ENCODE data around the gene IRX3. TPM values are rescaled to one million over a fixed set of nuclear protein-coding genes. Genes with fewer than 3 reads are reported as not detected.

The IRX3 gene
- total RNA-seq, 1 donor from 2014 or later, result 28.9 TPM

GRCh38 chr16:54317101-54317611 is 30.6 kb upstream of the IRX3 start:
- TF ChIP-seq, protein P1, sequence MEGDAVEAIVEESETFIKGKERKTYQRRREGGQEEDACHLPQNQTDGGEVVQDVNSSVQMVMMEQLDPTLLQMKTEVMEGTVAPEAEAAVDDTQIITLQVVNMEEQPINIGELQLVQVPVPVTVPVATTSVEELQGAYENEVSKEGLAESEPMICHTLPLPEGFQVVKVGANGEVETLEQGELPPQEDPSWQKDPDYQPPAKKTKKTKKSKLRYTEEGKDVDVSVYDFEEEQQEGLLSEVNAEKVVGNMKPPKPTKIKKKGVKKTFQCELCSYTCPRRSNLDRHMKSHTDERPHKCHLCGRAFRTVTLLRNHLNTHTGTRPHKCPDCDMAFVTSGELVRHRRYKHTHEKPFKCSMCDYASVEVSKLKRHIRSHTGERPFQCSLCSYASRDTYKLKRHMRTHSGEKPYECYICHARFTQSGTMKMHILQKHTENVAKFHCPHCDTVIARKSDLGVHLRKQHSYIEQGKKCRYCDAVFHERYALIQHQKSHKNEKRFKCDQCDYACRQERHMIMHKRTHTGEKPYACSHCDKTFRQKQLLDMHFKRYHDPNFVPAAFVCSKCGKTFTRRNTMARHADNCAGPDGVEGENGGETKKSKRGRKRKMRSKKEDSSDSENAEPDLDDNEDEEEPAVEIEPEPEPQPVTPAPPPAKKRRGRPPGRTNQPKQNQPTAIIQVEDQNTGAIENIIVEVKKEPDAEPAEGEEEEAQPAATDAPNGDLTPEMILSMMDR (conservative IDR thresholded peaks at IDR 0.05), result no peak
- Mint-ChIP-seq H3K4me3 (no peak overlapping the region), H3K4me1 (peaks cover 13% of the 10 kb centered on the region), H3K9me3 (no peaks in the 10 kb centered on the region), H3K27me3 (ENCODE audit: low read depth) (no peaks in the 10 kb centered on the region), H3K36me3 (ENCODE audit: low read depth) (no peaks in the 10 kb centered on the region), H3K27ac (ENCODE audit: unreplicated experiment) (no peak overlapping the region)
- DNase-seq (ENCODE audit: low read depth, low spot score), result no peak

- Mint-ChIP-seq H3K27ac (ENCODE audit: unreplicated experiment) (no peak overlapping the region), H3K36me3 (ENCODE audit: low read depth) (no peaks in the 10 kb centered on the region), H3K4me3 (no peak overlapping the region), H3K4me1 (peaks cover 9% of the 10 kb centered on the region), H3K9me3 (no peaks in the 10 kb centered on the region), H3K27me3 (ENCODE audit: low read depth) (no peaks in the 10 kb centered on the region)
- TF ChIP-seq, protein P1 (conservative IDR thresholded peaks at IDR 0.05), result no peak
- DNase-seq (ENCODE audit: low read depth, low spot score), result no peak
Measured at GRCh38 chr16:54316095-54316889, 29.7 kb upstream of the IRX3 start.

- Mint-ChIP-seq H3K4me3 (no peak overlapping the region), H3K36me3 (ENCODE audit: low read depth) (no peaks in the 10 kb centered on the region), H3K9me3 (peaks cover 3% of the 10 kb centered on the region), H3K27ac (ENCODE audit: unreplicated experiment) (no peak overlapping the region), H3K27me3 (ENCODE audit: low read depth) (peaks cover 3% of the 10 kb centered on the region), H3K4me1 (no peaks in the 10 kb centered on the region)
- no peak for DNase-seq (ENCODE audit: low read depth, low spot score)
- TF ChIP-seq, protein P1 (conservative IDR thresholded peaks at IDR 0.05), result no peak
Measured at GRCh38 chr16:54313789-54314188, 27.2 kb upstream of the IRX3 start.

DNA sequence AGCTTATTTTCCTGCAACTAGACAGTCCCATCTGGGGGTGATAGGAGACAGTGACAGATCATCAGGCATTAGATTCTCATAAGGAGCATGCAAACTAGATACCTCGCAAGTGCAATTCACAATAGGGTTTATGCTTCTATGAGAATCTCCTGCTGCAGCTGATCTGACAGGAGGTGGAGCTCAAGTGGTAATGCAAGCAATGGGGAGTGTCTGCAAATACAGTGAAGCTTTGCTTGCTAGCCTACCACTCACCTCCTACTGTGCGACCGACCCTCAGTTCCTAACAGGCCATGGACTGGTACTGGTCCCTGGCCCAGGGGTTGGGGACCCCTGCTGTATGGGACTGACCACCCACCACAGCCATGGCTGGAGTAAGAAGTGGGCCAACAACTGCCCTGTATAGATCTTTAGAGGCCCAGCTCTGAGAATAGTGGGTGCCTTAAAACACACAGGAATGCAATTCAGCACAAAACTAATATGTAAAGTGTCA is 26.0 kb upstream of the IRX3 start:
- Mint-ChIP-seq H3K36me3 (ENCODE audit: low read depth) (no peaks in the 10 kb centered on the region), H3K9me3 (peaks cover 3% of the 10 kb centered on the region), H3K27ac (ENCODE audit: unreplicated experiment) (no peak overlapping the region), H3K4me3 (no peak overlapping the region), H3K4me1 (no peaks in the 10 kb centered on the region), H3K27me3 (ENCODE audit: low read depth) (peaks cover 3% of the 10 kb centered on the region)
- DNase-seq (ENCODE audit: low read depth, low spot score), result no peak
- TF ChIP-seq, protein P1 (conservative IDR thresholded peaks at IDR 0.05), result no peak

DNA sequence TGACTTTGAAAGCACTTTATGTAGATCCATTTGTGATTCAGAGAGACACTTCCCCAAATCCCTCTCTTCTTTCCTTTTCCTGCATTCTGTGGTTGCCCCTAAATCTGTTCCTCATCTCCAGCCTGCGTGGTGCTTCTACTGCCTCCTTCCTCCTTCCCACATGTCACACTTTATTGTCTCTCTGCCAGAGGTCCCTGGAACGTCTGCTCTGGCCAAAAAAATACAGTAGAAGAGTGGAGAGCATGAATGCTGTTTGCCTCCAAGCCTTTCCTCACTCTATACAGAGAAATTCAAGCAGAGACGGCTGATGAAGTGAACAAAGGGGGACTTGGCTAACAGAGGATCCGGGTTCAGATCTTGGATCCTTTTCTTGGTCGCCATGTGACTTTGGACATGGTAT is 22.8 kb upstream of the IRX3 start:
- H3K4me1 Mint-ChIP-seq, result peaks cover 16% of the 10 kb centered on the region
- TF ChIP-seq, protein P1 (conservative IDR thresholded peaks at IDR 0.05), result no peak
- H3K27ac Mint-ChIP-seq (ENCODE audit: unreplicated experiment), result no peak overlapping the region
- H3K36me3 Mint-ChIP-seq (ENCODE audit: low read depth), result no peaks in the 10 kb centered on the region
- DNase-seq (ENCODE audit: low read depth, low spot score), result no peak
- H3K27me3 Mint-ChIP-seq (ENCODE audit: low read depth), result peaks cover 9% of the 10 kb centered on the region
- H3K4me3 Mint-ChIP-seq, result no peak overlapping the region
- peaks cover 3% of the 10 kb centered on the region for H3K9me3 Mint-ChIP-seq

Measured in neural crest cell (in vitro differentiated cells).